Stimulated activated memory B cell treated with anti-CD40 and anti-IgM and Interleukin-4, amounts not matched to agents 10 μg/mL and 1 μg/mL and 100 μg/mL, for 72 hours (primary cell): ENCODE results near the gene WNT7A.

Experiments
- ATAC-seq: fragments of 150-1000 bp; cut with Tn5 transposase; 2 replicates; pipeline ENCODE4 v1.10.0; 2021
- H3K27ac Mint-ChIP-seq: one replicate; pipeline ENCODE4 v1.8.0; 2022; ENCODE audit warnings: mild to moderate bottlenecking, mixed read lengths
- H3K27me3 Mint-ChIP-seq: one replicate; pipeline ENCODE4 v1.8.0; 2022; ENCODE audit warnings: mixed read lengths
- H3K36me3 Mint-ChIP-seq: one replicate; pipeline ENCODE4 v1.8.0; 2022; ENCODE audit warnings: mixed read lengths
- H3K4me1 Mint-ChIP-seq: one replicate; pipeline ENCODE4 v1.8.0; 2022; ENCODE audit warnings: mixed read lengths
- H3K4me3 Mint-ChIP-seq: one replicate; pipeline ENCODE4 v1.8.0; 2022; ENCODE audit warnings: mild to moderate bottlenecking, moderate library complexity, mixed read lengths
- H3K9me3 Mint-ChIP-seq: one replicate; pipeline ENCODE4 v1.8.0; 2022; ENCODE audit warnings: mixed read lengths

Gene WNT7A

GRCh38 chr3:13890377-13891016, 10.6 kb upstream of the WNT7A start:
- no peak for ATAC-seq
- Mint-ChIP-seq H3K36me3 (no peaks in the 10 kb centered on the region), H3K27me3 (no peaks in the 10 kb centered on the region), H3K4me3 (no peak overlapping the region), H3K4me1 (peaks cover 19% of the 10 kb centered on the region), H3K9me3 (no peaks in the 10 kb centered on the region), H3K27ac (no peak overlapping the region)

- Mint-ChIP-seq H3K9me3 (no peaks in the 10 kb centered on the region), H3K27ac (no peak overlapping the region), H3K36me3 (no peaks in the 10 kb centered on the region), H3K4me3 (no peak overlapping the region), H3K4me1 (peaks cover 11% of the 10 kb centered on the region), H3K27me3 (peaks cover 10% of the 10 kb centered on the region)
- peak; percentile 10 for ATAC-seq
These were observed 8.7 kb upstream of the WNT7A start for GRCh38 chr3:13888576-13888975.

GRCh38 chr3:13887495-13888300, 7.8 kb upstream of the WNT7A start:
- no peak overlapping the region for H3K4me3 Mint-ChIP-seq
- no peak overlapping the region for H3K27ac Mint-ChIP-seq
- H3K36me3 Mint-ChIP-seq, result no peaks in the 10 kb centered on the region
- H3K9me3 Mint-ChIP-seq, result no peaks in the 10 kb centered on the region
- H3K4me1 Mint-ChIP-seq, result peaks cover 11% of the 10 kb centered on the region
- ATAC-seq, result no peak
- H3K27me3 Mint-ChIP-seq, result peaks cover 19% of the 10 kb centered on the region

- no peak for ATAC-seq
- peaks cover 3% of the 10 kb centered on the region for H3K9me3 Mint-ChIP-seq
- H3K36me3 Mint-ChIP-seq, result no peaks in the 10 kb centered on the region
- H3K4me3 Mint-ChIP-seq, result no peak overlapping the region
- peaks cover 29% of the 10 kb centered on the region for H3K27me3 Mint-ChIP-seq
- no peak overlapping the region for H3K27ac Mint-ChIP-seq
- H3K4me1 Mint-ChIP-seq, result peaks cover 11% of the 10 kb centered on the region
These were observed 6.8 kb upstream of the WNT7A start for GRCh38 chr3:13886593-13887129.

GRCh38 chr3:13885704-13886010, 5.8 kb upstream of the WNT7A start:
- Mint-ChIP-seq H3K9me3 (peaks cover 3% of the 10 kb centered on the region), H3K4me3 (no peak overlapping the region), H3K36me3 (no peaks in the 10 kb centered on the region), H3K4me1 (peaks cover 4% of the 10 kb centered on the region), H3K27ac (no peak overlapping the region), H3K27me3 (peaks cover 38% of the 10 kb centered on the region)
- ATAC-seq, result no peak

- Mint-ChIP-seq H3K27ac (no peak overlapping the region), H3K4me1 (no peaks in the 10 kb centered on the region), H3K4me3 (no peak overlapping the region), H3K9me3 (peaks cover 3% of the 10 kb centered on the region), H3K27me3 (peaks cover 38% of the 10 kb centered on the region), H3K36me3 (no peaks in the 10 kb centered on the region)
- peak; percentile 41 for ATAC-seq
These were observed 5.2 kb upstream of the WNT7A start for GRCh38 chr3:13884851-13885703.

- H3K9me3 Mint-ChIP-seq, result peaks cover 3% of the 10 kb centered on the region
- H3K4me1 Mint-ChIP-seq, result peaks cover 5% of the 10 kb centered on the region
- no peak overlapping the region for H3K27ac Mint-ChIP-seq
- H3K27me3 Mint-ChIP-seq, result peaks cover 44% of the 10 kb centered on the region
- H3K36me3 Mint-ChIP-seq, result no peaks in the 10 kb centered on the region
- no peak overlapping the region for H3K4me3 Mint-ChIP-seq
- no peak for ATAC-seq
These were observed 3.8 kb upstream of the WNT7A start for GRCh38 chr3:13883681-13884080.

- Mint-ChIP-seq H3K27me3 (peaks cover 52% of the 10 kb centered on the region), H3K4me3 (no peak overlapping the region), H3K27ac (no peak overlapping the region), H3K9me3 (peaks cover 3% of the 10 kb centered on the region), H3K36me3 (no peaks in the 10 kb centered on the region), H3K4me1 (peaks cover 5% of the 10 kb centered on the region)
- no peak for ATAC-seq
These were observed 3.0 kb upstream of the WNT7A start for GRCh38 chr3:13882876-13883275.

GRCh38 chr3:13881536-13882410, 1.9 kb upstream of the WNT7A start:
- Mint-ChIP-seq H3K27ac (no peak overlapping the region), H3K27me3 (peaks cover 59% of the 10 kb centered on the region), H3K36me3 (no peaks in the 10 kb centered on the region), H3K4me3 (no peak overlapping the region), H3K4me1 (peaks cover 5% of the 10 kb centered on the region), H3K9me3 (peaks cover 3% of the 10 kb centered on the region)
- no peak for ATAC-seq

GRCh38 chr3:13880811-13881156, 913 bp upstream of the WNT7A start:
- no peaks in the 10 kb centered on the region for H3K36me3 Mint-ChIP-seq
- no peak overlapping the region for H3K27ac Mint-ChIP-seq
- ATAC-seq, result no peak
- peaks cover 69% of the 10 kb centered on the region for H3K27me3 Mint-ChIP-seq
- H3K4me1 Mint-ChIP-seq, result peaks cover 5% of the 10 kb centered on the region
- peaks cover 3% of the 10 kb centered on the region for H3K9me3 Mint-ChIP-seq
- no peak overlapping the region for H3K4me3 Mint-ChIP-seq

GRCh38 chr3:13879102-13879945, 547 bp downstream of the WNT7A start:
- no peak overlapping the region for H3K27ac Mint-ChIP-seq
- no peaks in the 10 kb centered on the region for H3K36me3 Mint-ChIP-seq
- peaks cover 80% of the 10 kb centered on the region for H3K27me3 Mint-ChIP-seq
- peaks cover 5% of the 10 kb centered on the region for H3K4me1 Mint-ChIP-seq
- ATAC-seq, result no peak
- H3K4me3 Mint-ChIP-seq, result peak overlapping the region; percentile 13
- H3K9me3 Mint-ChIP-seq, result peaks cover 3% of the 10 kb centered on the region

GRCh38 chr3:13878281-13879101, 1.4 kb downstream of the WNT7A start:
- no peaks in the 10 kb centered on the region for H3K36me3 Mint-ChIP-seq
- no peak for ATAC-seq
- peaks cover 3% of the 10 kb centered on the region for H3K9me3 Mint-ChIP-seq
- peak overlapping the region; percentile 47 for H3K4me3 Mint-ChIP-seq
- H3K4me1 Mint-ChIP-seq, result peaks cover 5% of the 10 kb centered on the region
- H3K27me3 Mint-ChIP-seq, result peaks cover 80% of the 10 kb centered on the region
- no peak overlapping the region for H3K27ac Mint-ChIP-seq

GRCh38 chr3:13877911-13878280, 2.0 kb downstream of the WNT7A start:
- Mint-ChIP-seq H3K27me3 (peaks cover 78% of the 10 kb centered on the region), H3K27ac (no peak overlapping the region), H3K9me3 (peaks cover 3% of the 10 kb centered on the region), H3K4me3 (peak overlapping the region; percentile 47), H3K36me3 (no peaks in the 10 kb centered on the region), H3K4me1 (peaks cover 5% of the 10 kb centered on the region)
- ATAC-seq, result no peak
